ENCODE measurements around the gene SCMH1.

The SCMH1 gene

GRCh38 chr1:41167667-41168066 is 74.4 kb downstream of the SCMH1 start:
- no peak for DNase-seq
- Histone ChIP-seq H3K27me3 (ENCODE audit: insufficient read depth, low read depth, severe bottlenecking) (no peaks in the 10 kb centered on the region), H3K4me3 (ENCODE audit: low read depth, low read length) (no peak overlapping the region), H3K36me3 (peaks cover 30% of the 10 kb centered on the region), H3K27ac (no peak overlapping the region), H3K9me3 (ENCODE audit: severe bottlenecking) (peaks cover 9% of the 10 kb centered on the region)
- TF ChIP-seq CTCF (IDR thresholded peaks at IDR 0.05; ENCODE audit: low read depth, low read length) = no peak

DNA sequence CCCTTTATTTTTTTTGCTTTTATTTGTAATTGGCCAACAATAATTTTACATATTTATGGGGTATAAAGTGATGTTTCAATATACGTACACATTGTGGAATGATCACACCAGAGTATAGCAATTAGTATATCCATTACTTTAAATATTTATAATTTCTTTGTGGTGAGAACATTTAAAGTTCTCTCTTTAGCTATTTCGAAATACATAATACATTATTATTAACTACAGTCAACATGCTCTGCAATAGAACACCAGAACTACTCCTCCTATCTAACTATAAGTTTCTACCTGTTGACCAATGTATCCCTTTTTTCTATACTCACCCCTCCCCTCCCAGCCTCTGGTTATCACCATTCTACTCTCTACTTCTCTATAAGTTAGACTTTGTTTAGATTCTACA is 77.4 kb downstream of the SCMH1 start:
- Histone ChIP-seq H3K27me3 (ENCODE audit: insufficient read depth, low read depth, severe bottlenecking) (no peaks in the 10 kb centered on the region), H3K36me3 (peaks cover 38% of the 10 kb centered on the region), H3K4me3 (ENCODE audit: low read depth, low read length) (no peak overlapping the region), H3K9me3 (ENCODE audit: severe bottlenecking) (peaks cover 9% of the 10 kb centered on the region), H3K27ac (no peak overlapping the region)
- no peak for TF ChIP-seq CTCF (IDR thresholded peaks at IDR 0.05; ENCODE audit: low read depth, low read length)
- no peak for DNase-seq

GRCh38 chr1:41162441-41162840 is 79.7 kb downstream of the SCMH1 start:
- Histone ChIP-seq H3K36me3 (peaks cover 32% of the 10 kb centered on the region), H3K27me3 (ENCODE audit: insufficient read depth, low read depth, severe bottlenecking) (no peaks in the 10 kb centered on the region), H3K27ac (no peak overlapping the region), H3K4me3 (ENCODE audit: low read depth, low read length) (no peak overlapping the region), H3K9me3 (ENCODE audit: severe bottlenecking) (peaks cover 2% of the 10 kb centered on the region)
- no peak for TF ChIP-seq CTCF (IDR thresholded peaks at IDR 0.05; ENCODE audit: low read depth, low read length)
- DNase-seq = no peak

GRCh38 chr1:41161846-41162245 is 80.3 kb downstream of the SCMH1 start:
- Histone ChIP-seq H3K4me3 (ENCODE audit: low read depth, low read length) (no peak overlapping the region), H3K9me3 (ENCODE audit: severe bottlenecking) (no peaks in the 10 kb centered on the region), H3K36me3 (peaks cover 29% of the 10 kb centered on the region), H3K27ac (no peak overlapping the region), H3K27me3 (ENCODE audit: insufficient read depth, low read depth, severe bottlenecking) (no peaks in the 10 kb centered on the region)
- TF ChIP-seq CTCF (IDR thresholded peaks at IDR 0.05; ENCODE audit: low read depth, low read length) = no peak
- DNase-seq = no peak

- TF ChIP-seq CTCF (IDR thresholded peaks at IDR 0.05; ENCODE audit: low read depth, low read length) = no peak
- no peak for DNase-seq
- Histone ChIP-seq H3K4me3 (ENCODE audit: low read depth, low read length) (no peak overlapping the region), H3K9me3 (ENCODE audit: severe bottlenecking) (no peaks in the 10 kb centered on the region), H3K36me3 (peaks cover 29% of the 10 kb centered on the region), H3K27ac (no peak overlapping the region), H3K27me3 (ENCODE audit: insufficient read depth, low read depth, severe bottlenecking) (no peaks in the 10 kb centered on the region)
Observed at GRCh38 chr1:41160498-41161110, 81.5 kb downstream of the SCMH1 start.

- Histone ChIP-seq H3K4me3 (ENCODE audit: low read depth, low read length) (no peak overlapping the region), H3K9me3 (ENCODE audit: severe bottlenecking) (no peaks in the 10 kb centered on the region), H3K36me3 (peaks cover 40% of the 10 kb centered on the region), H3K27ac (no peak overlapping the region), H3K27me3 (ENCODE audit: insufficient read depth, low read depth, severe bottlenecking) (no peaks in the 10 kb centered on the region)
- no peak for TF ChIP-seq CTCF (IDR thresholded peaks at IDR 0.05; ENCODE audit: low read depth, low read length)
- DNase-seq = no peak
Observed at GRCh38 chr1:41158966-41159365, 83.1 kb downstream of the SCMH1 start.
